HAP-1 (cell line): ENCODE measurements around the gene OSGIN1.

Source experiments
- DNase-seq, 2 experiments: peaks; one replicate each; pipeline ENCODE4 v3.0.0-alpha.2; 2016 to 2020; ENCODE audit warnings: low spot score in 2 of 2
- H3K27me3 ChIP-seq: fragments of 250-450 bp; sonication (Bioruptor Pico); 2 replicates; pipeline ENCODE4 v1.5.1; 2020; ENCODE audit warnings: low read depth, mild to moderate bottlenecking, moderate library complexity
- H3K36me3 ChIP-seq: fragments of 250-450 bp; sonication (Bioruptor Pico); replicated peaks from 2 replicates; pipeline ENCODE4 v1.5.1; 2020; ENCODE audit warnings: mild to moderate bottlenecking
- H3K4me1 ChIP-seq: fragments of 250-450 bp; sonication (Bioruptor Pico); 2 replicates; pipeline ENCODE4 v1.5.1; 2020; ENCODE audit warnings: mild to moderate bottlenecking
- H3K4me3 ChIP-seq: fragments of 250-450 bp; sonication (Bioruptor Pico); 2 replicates; pipeline ENCODE4 v1.5.1; 2020; ENCODE audit warnings: mild to moderate bottlenecking, moderate library complexity
- H3K9me3 ChIP-seq: fragments of 250-450 bp; sonication (Bioruptor Pico); 2 replicates; pipeline ENCODE4 v1.5.1; 2020; ENCODE audit warnings: mild to moderate bottlenecking, moderate library complexity
- in situ Hi-C: fragments of 300-500 bp; cut with MboI; formaldehyde crosslinking; loops from 3 replicates; pipeline ENCODE4 v1.14.3; 2020; ENCODE audit warnings: low sequenced_read_pairs, inconsistent platforms, mixed read lengths

The OSGIN1 gene

DNA sequence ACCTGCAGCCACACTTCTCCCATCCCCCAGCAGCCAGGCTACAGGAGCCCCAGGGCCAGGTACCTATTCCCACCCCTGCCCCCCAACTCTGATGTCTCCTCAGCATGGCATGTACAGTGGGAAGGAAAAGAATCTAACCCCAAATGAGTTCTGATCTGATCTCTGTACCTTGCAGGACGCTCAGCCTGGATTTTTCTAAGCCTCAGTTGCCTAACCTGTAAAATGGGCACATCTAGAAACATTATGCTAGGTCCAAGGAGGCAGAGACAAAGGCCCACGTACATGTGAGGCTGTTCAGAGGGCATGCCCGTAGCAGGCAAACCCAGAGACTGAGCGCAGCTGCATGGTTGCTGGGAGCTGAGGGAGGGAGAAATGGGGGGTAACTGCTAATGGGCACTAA, 54.5 kb downstream of the OSGIN1 start:
- H3K36me3 ChIP-seq = no peaks in the 10 kb centered on the region
- no peaks in the 10 kb centered on the region for H3K9me3 ChIP-seq
- in situ Hi-C loops = no loop called here
- DNase-seq = no peak
- no peak overlapping the region for H3K4me3 ChIP-seq
- H3K4me1 ChIP-seq = no peaks in the 10 kb centered on the region
- peaks cover 3% of the 10 kb centered on the region; the same call in 1 of the 2 replicates for H3K27me3 ChIP-seq

DNA sequence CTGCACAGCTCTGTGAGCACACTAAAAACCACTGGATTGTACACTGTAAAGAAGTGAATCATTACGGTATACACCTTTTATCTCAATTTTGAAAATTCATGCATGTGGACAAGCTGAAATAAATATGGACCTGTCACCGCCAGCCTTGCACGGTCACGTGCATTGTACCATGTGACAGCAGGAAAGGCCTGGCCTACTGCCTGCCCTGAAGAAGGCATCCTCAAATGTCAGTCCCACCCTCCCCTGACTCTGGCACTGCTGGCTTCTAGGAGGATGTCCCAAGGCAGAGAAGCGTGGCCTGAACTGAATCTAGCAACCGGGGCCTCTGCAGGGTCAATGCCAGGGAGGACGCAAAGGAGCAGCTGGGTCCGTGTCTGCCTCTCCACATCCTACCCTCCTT, 54.9 kb downstream of the OSGIN1 start:
- in situ Hi-C loops = no loop called here
- no peak for DNase-seq
- Histone ChIP-seq H3K9me3 (no peaks in the 10 kb centered on the region), H3K4me1 (no peaks in the 10 kb centered on the region), H3K27me3 (peaks cover 3% of the 10 kb centered on the region; the same call in 1 of the 2 replicates), H3K36me3 (no peaks in the 10 kb centered on the region), H3K4me3 (no peak overlapping the region)

DNA sequence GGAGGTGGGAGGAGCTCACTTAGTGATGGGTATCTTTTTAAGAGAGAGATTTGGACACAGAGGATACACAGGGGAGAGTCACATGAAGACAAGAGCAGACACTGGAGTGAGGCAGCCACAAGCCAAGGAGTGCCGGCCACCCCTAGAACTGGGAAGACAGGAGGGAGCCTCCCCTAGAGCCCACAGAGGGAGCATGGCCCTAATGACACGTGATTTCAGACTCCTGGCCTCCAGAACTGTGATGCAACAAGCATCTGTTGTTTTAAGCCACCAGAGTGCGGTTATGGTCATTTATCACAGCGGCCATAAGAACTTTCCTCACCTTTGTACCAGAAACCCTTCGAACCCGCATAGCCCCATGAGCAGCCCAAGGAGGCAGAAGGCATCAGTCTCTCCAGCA, 56.2 kb downstream of the OSGIN1 start:
- Histone ChIP-seq H3K36me3 (no peaks in the 10 kb centered on the region), H3K27me3 (peaks cover 3% of the 10 kb centered on the region; the same call in 1 of the 2 replicates), H3K9me3 (no peaks in the 10 kb centered on the region), H3K4me3 (no peak overlapping the region), H3K4me1 (no peaks in the 10 kb centered on the region)
- in situ Hi-C loops = no loop called here
- DNase-seq = no peak

DNA sequence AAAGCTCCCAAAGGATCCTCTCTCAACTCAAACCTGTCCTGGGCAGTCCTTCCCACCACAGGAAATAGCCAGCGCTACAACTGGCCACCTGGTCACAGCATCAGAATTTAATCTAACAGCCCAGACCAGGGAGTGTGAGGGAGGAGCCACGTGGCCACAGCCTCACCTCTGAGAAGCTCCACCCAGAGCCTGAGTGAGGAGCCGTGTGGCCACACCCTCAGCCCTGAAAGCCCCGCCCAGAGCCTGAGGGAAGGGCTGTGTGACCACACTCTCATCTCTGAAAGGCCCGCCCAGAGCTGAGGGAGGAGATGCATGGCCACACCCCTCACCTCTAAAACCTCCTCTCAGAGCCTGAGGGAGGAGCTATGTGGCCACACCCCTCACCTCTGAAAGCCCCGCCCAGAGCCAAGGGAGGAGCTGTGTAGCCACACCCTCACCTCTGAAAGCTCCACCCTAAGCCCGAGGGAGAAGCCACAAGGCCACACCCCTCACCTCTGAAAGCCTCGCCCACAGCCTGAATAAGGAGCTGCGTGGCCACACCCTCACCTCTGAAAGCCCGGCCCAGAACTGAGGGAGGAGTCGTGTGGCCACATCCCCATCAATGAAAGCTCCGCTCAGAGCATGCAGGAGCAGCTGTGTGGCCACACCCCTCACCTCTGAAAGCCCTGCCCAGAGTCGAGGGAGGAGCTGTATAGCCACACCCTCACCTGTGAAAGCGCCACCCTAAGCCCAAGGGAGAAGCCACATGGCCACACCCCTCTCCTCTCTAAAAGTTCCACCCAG, 60.9 kb downstream of the OSGIN1 start:
- H3K9me3 ChIP-seq = peaks cover 5% of the 10 kb centered on the region
- no peaks in the 10 kb centered on the region for H3K4me1 ChIP-seq
- H3K27me3 ChIP-seq = no peaks in the 10 kb centered on the region
- in situ Hi-C loops = no loop called here
- no peak overlapping the region for H3K4me3 ChIP-seq
- H3K36me3 ChIP-seq = no peaks in the 10 kb centered on the region
- DNase-seq = peak; percentile 89 to 99

DNA sequence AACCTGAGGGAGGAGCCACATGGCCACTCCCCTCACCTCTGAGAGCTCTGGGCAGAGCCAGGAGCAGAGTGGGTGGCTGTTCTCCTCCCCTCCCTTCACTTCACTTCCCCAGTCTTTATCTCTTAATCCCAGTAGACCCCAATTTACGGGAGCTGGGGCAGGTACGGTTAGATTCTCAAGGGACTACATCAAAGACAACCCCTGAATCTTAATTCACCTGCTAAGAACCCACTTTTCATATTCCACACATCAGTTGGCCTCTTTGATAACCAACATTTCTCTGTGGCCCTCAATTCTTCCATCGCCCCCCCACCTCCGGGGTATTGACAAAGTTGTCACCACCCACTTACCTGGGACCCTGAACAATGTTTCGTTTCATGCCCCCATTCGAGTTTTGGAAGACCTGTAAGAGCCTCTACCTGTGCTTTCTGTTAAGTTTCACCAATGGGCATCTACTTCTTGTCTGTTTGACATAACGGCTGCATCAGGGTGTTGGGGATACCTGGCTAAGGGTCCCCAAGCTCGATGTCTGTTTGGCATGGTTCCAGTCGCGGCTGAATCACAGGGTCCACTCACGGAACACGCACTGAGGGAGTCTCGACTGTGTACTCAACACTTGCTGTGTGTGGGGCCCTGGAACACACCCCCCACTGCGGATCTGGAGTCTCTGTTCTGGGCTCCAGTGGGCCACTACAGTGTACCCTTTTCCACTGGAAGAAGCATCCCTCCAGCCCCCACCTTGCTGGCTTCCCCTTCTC, 61.7 kb downstream of the OSGIN1 start:
- no peaks in the 10 kb centered on the region for H3K27me3 ChIP-seq
- no peak for DNase-seq
- peaks cover 7% of the 10 kb centered on the region for H3K9me3 ChIP-seq
- no peaks in the 10 kb centered on the region for H3K36me3 ChIP-seq
- no peaks in the 10 kb centered on the region for H3K4me1 ChIP-seq
- in situ Hi-C loops = no loop called here
- no peak overlapping the region for H3K4me3 ChIP-seq

DNA sequence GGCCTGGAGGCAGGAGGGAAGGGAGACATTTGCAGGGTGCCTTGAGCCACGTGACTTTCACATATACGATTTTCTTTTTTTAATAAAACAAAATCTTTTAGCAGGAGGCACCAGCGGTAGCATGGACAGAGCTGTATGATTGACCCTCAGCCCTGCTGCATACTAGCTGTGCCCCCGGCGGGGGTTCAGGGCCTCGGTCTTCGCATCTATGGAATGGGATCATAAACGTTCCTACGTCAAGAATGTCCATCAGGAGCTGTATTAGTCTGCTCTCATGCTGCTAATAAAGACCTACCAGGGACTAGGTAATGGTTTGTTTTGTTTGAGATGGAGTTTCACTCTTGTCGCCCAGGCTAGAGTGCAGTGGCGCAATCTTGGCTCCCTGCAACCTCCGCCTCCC, 62.4 kb downstream of the OSGIN1 start:
- no peak overlapping the region for H3K4me3 ChIP-seq
- H3K36me3 ChIP-seq = no peaks in the 10 kb centered on the region
- no peak for DNase-seq
- in situ Hi-C loops = no loop called here
- H3K27me3 ChIP-seq = no peaks in the 10 kb centered on the region
- peaks cover 7% of the 10 kb centered on the region for H3K9me3 ChIP-seq
- no peaks in the 10 kb centered on the region for H3K4me1 ChIP-seq
